PC-3 (cell line): ENCODE measurements around the gene MYLK.

ENCODE experiments used
- EZH2 ChIP-seq: fragments of 300-600 bp; sonication (generic); IDR thresholded peaks from one replicate; pipeline ENCODE4 v1.6.1; 2017; ENCODE audit warnings: antibody characterized with exemption, mild to moderate bottlenecking, low read length; ENCODE audit not compliant: unreplicated experiment
- TF ChIP-seq, protein P1 (sequence below): fragments of 300-600 bp; sonication (generic); conservative IDR thresholded peaks from 2 replicates; pipeline ENCODE4 v1.5.1; 2017; ENCODE audit warnings: antibody characterized with exemption, low read depth, mild to moderate bottlenecking, low read length

DNA sequence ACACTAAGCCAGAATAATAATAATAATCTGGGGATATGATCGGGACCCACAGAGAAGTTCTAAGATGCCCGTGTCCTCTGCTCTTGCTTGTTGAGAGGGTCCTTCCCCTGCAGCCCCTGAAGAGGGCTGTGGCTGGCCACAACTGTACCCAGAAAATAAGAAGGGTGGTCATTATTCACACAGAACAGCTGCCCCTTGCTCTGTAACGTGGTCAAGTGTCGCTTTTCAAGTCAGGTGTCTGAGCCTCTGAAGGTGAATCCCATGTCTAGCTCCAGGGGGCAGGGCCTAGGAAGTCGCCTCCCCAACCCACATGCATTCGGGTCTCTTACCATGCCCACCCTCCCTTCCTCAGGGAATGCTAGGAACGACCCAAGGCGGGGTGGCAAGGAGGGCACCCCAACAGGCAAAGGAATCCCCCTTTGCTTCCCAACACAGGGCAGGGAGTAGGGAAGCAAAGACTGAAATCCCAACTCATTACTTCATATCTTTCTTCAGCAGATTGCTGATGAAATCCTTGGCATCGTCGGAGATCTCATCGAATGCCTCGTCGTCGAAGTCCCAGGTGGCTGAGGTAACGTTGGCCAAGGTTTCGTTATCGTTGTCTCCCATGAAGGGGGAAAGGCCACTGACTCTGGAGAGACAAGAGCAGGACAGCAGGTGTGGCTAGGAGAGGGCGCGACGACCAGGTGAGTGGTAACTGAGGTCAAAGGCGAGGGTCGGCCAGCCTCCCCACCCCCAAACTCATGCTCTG, 255.0 kb downstream of the MYLK start:
- TF ChIP-seq, protein P1, sequence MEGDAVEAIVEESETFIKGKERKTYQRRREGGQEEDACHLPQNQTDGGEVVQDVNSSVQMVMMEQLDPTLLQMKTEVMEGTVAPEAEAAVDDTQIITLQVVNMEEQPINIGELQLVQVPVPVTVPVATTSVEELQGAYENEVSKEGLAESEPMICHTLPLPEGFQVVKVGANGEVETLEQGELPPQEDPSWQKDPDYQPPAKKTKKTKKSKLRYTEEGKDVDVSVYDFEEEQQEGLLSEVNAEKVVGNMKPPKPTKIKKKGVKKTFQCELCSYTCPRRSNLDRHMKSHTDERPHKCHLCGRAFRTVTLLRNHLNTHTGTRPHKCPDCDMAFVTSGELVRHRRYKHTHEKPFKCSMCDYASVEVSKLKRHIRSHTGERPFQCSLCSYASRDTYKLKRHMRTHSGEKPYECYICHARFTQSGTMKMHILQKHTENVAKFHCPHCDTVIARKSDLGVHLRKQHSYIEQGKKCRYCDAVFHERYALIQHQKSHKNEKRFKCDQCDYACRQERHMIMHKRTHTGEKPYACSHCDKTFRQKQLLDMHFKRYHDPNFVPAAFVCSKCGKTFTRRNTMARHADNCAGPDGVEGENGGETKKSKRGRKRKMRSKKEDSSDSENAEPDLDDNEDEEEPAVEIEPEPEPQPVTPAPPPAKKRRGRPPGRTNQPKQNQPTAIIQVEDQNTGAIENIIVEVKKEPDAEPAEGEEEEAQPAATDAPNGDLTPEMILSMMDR = no peak
- TF ChIP-seq EZH2 = no peak
